Thyroid gland (tissue), 4 donors: Measurements from ENCODE around the gene ATP6V0A1. TPM values are rescaled to one million over a fixed set of nuclear protein-coding genes. Genes with fewer than 3 reads are reported as not detected.

Experiments
- DNase-seq, 2 donors: peaks; one replicate each; pipeline ENCODE4 v3.0.0-alpha.2; 2019
- H3K27ac ChIP-seq, 3 donors: fragments of 200-600 bp; sonication (generic); 1 replicate in 2 of 3; 2 replicates in 1 of 3; pipeline ENCODE4 v1.5.1; 2016 to 2019; ENCODE audit warnings: mild to moderate bottlenecking in 1 of 3, moderate library complexity in 1 of 3
- H3K27me3 ChIP-seq: fragments of 200-600 bp; sonication (generic); one replicate; pipeline ENCODE4 v1.5.1; 2019
- H3K36me3 ChIP-seq, 2 donors: fragments of 200-600 bp; sonication (generic); one replicate each; pipeline ENCODE4 v1.5.1; 2016 to 2019
- H3K4me1 ChIP-seq, 2 donors: fragments of 200-600 bp; sonication (generic); one replicate each; pipeline ENCODE4 v1.5.1; 2017 to 2019
- H3K4me3 ChIP-seq, 3 donors: fragments of 200-600 bp; sonication (generic); replicated peaks in 1 of 3; 1 replicate in 2 of 3; 2 replicates in 1 of 3; pipeline ENCODE4 v1.5.1; 2016; ENCODE audit warnings: mild to moderate bottlenecking in 1 of 3
- H3K9me3 ChIP-seq: fragments of 200-600 bp; sonication (generic); one replicate; pipeline ENCODE4 v1.5.1; 2017
- POLR2A ChIP-seq, 2 donors: fragments of 450-650 bp; IDR thresholded peaks; one replicate each; pipeline ENCODE4 v1.6.1; 2017; ENCODE audit warnings: antibody characterized with exemption in 2 of 2, mild to moderate bottlenecking in 2 of 2, moderate library complexity in 1 of 2
- WGBS, 2 donors: methylation state at CpG; one replicate each; pipeline ENCODE4 v1.1.5; 2017; 5-methylcytosine and 5-hydroxymethylcytosine counted together
- intact Hi-C: fragments of 100-400 bp; cut with DNase I; formaldehyde crosslinking; loops from one replicate; pipeline ENCODE4 v1.15.1; 2023
- total RNA-seq, 4 donors: library from RNA; depleted of rRNA; stranded (reverse); fragments of >200 nt; gene quantifications; one replicate each; pipeline ENCODE4 v1.2.3, GENCODE V29; 2016
- TF ChIP-seq, protein P1 (sequence below), 6 experiments: fragments of 200-600 bp in 3 of 6; fragments of 450-650 bp in 3 of 6; sonication (generic) in 3 of 6; IDR thresholded peaks; one replicate each; pipeline ENCODE4 v1.5.1; 2016 to 2019; ENCODE audit warnings: antibody characterized with exemption in 6 of 6, mild to moderate bottlenecking in 2 of 6, inconsistent platforms in 1 of 6, moderate library complexity in 1 of 6

The ATP6V0A1 gene
- 100 to 1,000 TPM in 2 of 4 donors, 10 to 100 TPM in 2; 75.5 to 195 (median 121) TPM for total RNA-seq

DNA sequence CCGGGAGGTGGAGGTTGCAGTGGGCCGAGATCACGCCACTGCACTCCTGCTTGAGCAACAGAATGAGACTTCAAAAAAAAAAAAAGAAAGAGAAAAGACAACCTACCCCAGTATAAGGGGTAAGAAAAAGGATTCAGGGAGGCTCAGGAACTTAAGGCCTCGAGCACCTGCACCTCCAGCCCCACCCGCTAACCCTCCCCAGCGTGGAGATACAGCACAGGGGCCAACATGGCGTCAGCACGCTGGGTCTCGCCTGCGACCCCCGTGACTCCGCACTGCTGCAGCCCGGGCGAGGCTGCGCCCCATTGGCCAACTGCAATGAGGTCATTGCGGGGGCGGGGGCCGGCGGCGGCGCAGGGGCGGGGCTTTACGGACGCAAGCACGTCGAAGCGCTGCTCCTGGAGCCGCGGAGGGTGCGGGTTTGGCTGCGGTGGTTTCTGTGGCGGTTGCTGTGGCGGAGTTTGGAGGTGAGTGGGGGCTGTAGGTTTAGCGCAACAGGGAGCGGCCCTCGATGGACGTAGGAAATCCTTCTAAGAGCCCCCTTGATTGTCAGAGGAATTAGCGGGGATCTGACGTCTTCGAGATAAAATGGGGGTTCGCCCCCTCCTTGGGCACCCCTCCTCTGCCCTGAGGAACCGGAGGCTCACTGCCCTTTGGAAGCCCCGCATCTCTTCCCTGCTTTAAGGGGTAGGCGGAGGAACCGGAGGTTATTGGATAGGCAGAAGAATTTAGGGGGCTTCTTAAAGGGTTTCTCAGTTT is at the start of gene ATP6V0A1:
Gene ATP6V0A1, plus strand, starts transcription at position 382 of the 759 bp plus-strand sequence. CDS start 2,017 bp downstream, outside the sequence.
- Histone ChIP-seq H3K27ac (peak within 1 kb of the TSS; percentile 89 to 93 (median 92)), H3K36me3 (peaks cover 0 to 5% of the 10 kb centered on the region in 2 donors), H3K4me3 (peak within 1 kb of the TSS; percentile 48 to 76 (median 59)), H3K27me3 (no peaks in the 10 kb centered on the region), H3K4me1 (peaks cover 25 to 33% of the 10 kb centered on the region in 2 donors), H3K9me3 (no peaks in the 10 kb centered on the region)
- TF ChIP-seq, protein P1, sequence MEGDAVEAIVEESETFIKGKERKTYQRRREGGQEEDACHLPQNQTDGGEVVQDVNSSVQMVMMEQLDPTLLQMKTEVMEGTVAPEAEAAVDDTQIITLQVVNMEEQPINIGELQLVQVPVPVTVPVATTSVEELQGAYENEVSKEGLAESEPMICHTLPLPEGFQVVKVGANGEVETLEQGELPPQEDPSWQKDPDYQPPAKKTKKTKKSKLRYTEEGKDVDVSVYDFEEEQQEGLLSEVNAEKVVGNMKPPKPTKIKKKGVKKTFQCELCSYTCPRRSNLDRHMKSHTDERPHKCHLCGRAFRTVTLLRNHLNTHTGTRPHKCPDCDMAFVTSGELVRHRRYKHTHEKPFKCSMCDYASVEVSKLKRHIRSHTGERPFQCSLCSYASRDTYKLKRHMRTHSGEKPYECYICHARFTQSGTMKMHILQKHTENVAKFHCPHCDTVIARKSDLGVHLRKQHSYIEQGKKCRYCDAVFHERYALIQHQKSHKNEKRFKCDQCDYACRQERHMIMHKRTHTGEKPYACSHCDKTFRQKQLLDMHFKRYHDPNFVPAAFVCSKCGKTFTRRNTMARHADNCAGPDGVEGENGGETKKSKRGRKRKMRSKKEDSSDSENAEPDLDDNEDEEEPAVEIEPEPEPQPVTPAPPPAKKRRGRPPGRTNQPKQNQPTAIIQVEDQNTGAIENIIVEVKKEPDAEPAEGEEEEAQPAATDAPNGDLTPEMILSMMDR (IDR thresholded peaks at IDR 0.05), result no peak
- TF ChIP-seq POLR2A (IDR thresholded peaks at IDR 0.05), result peak in 1 of 2 donors; percentile 79
- peak; percentile 95 to 96 for DNase-seq
- intact Hi-C loops, result no loop called here
- WGBS, 2 donors, result 0% methylated on average over 24 to 28 of the region's 45 CpGs

GRCh38 chr17:42409523-42410318 is 49.0 kb upstream of the ATP6V0A1 start:
- H3K27ac ChIP-seq, result peak overlapping the region; percentile 73 to 91 (median 90)
- TF ChIP-seq, protein P1 (IDR thresholded peaks at IDR 0.05), result no peak
- TF ChIP-seq POLR2A (IDR thresholded peaks at IDR 0.05), result peak in 1 of 2 donors; percentile 20
- no peaks in the 10 kb centered on the region for H3K27me3 ChIP-seq
- no peaks in the 10 kb centered on the region for H3K9me3 ChIP-seq
- no peak overlapping the region for H3K4me3 ChIP-seq
- peaks cover 2 to 5% of the 10 kb centered on the region in 2 donors for H3K36me3 ChIP-seq
- intact Hi-C loops, result loop anchor here (10.0 kb wide), 1 partner anchor 55 kb away; no protein-coding TSS in a partner anchor
- DNase-seq, result peak; percentile 78 to 79
- WGBS, 2 donors, result 9 to 14% methylated on average over 5 of the region's 5 CpGs
- peaks cover 50 to 80% of the 10 kb centered on the region in 2 donors for H3K4me1 ChIP-seq

DNA sequence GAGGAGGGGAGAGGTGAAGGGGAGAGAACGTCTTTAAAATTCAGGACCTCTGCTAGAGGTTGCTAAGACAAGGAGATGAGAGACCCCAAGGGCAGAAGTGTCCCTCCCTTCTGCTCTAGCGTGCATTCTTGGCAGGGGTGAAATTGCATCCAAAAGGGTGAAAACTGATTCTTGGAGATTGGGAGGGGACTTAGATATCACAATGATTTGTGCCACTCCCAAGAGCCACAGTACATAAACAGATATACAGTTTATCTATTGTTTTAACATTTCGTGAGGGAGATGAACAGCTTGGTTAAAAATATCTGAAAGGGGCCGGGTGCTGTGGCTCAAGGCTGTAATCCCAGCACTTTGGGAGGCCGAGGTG is 48.4 kb upstream of the ATP6V0A1 start:
- no peaks in the 10 kb centered on the region for H3K9me3 ChIP-seq
- no peaks in the 10 kb centered on the region for H3K36me3 ChIP-seq
- H3K4me3 ChIP-seq, result no peak overlapping the region
- 67 to 75% methylated on average over 5 of the region's 5 CpGs for WGBS, 2 donors
- DNase-seq, result no peak
- intact Hi-C loops, result loop anchor here (10.0 kb wide), 1 partner anchor 54 kb away; no protein-coding TSS in a partner anchor
- H3K4me1 ChIP-seq, result peaks cover 56 to 86% of the 10 kb centered on the region in 2 donors
- H3K27ac ChIP-seq, result peak overlapping the region; percentile 73 to 91 (median 90)
- no peaks in the 10 kb centered on the region for H3K27me3 ChIP-seq
- TF ChIP-seq, protein P1 (IDR thresholded peaks at IDR 0.05), result no peak
- no peak for TF ChIP-seq POLR2A (IDR thresholded peaks at IDR 0.05)

- Histone ChIP-seq H3K9me3 (no peaks in the 10 kb centered on the region), H3K27me3 (no peaks in the 10 kb centered on the region), H3K4me1 (peaks cover 63 to 88% of the 10 kb centered on the region in 2 donors), H3K27ac (peak overlapping the region; percentile 4 to 90 (median 47)), H3K4me3 (no peak overlapping the region), H3K36me3 (no peaks in the 10 kb centered on the region)
- DNase-seq, result no peak
- WGBS, 2 donors, result 45 to 62% methylated on average over 4 of the region's 4 CpGs
- TF ChIP-seq, protein P1 (IDR thresholded peaks at IDR 0.05), result no peak
- no peak for TF ChIP-seq POLR2A (IDR thresholded peaks at IDR 0.05)
- intact Hi-C loops, result loop anchor here (10.0 kb wide), 1 partner anchor 53 kb away; no protein-coding TSS in a partner anchor
Measured at GRCh38 chr17:42411361-42411760, 47.3 kb upstream of the ATP6V0A1 start.
